Muscle of leg (tissue), 9 donors: ENCODE results near the gene CLRN3. TPM values are rescaled to one million over a fixed set of nuclear protein-coding genes. Genes with fewer than 3 reads are reported as not detected.

ENCODE experiments used
- polyA plus RNA-seq, 8 donors: library from polyadenylated mRNA; unstranded; fragments of 120-200 nt; gene quantifications; one replicate each; pipeline versions ENCODE4 v1.2.1 to v1.2.3, GENCODE V29; 2013; ENCODE audit warnings: inconsistent platforms in 1 of 8, low replicate concordance in 1 of 8; ENCODE audit not compliant: insufficient read length in 8 of 8, insufficient read depth in 1 of 8
- total RNA-seq: library from RNA; stranded (reverse); fragments of 120-200 nt; gene quantifications from one replicate; pipeline ENCODE4 v1.2.4, GENCODE V29; 2013

CLRN3 gene
- total and polyA plus RNA-seq, 9 donors = 0.09 to 4.4 (median 0.27) TPM; not detected in 2

Other genes starting within 250 kb of the CLRN3 start
- gene FOXI2, start 155.8 kb downstream of the CLRN3 start, total RNA-seq = 0.09 TPM
- under 1 TPM; 0.10 to 0.40 (median 0.19) TPM for gene FOXI2, start 155.8 kb downstream of the CLRN3 start, polyA plus RNA-seq
- gene PTPRE, start 14.2 kb upstream of the CLRN3 start, total RNA-seq = 5.5 TPM
- 1 to 10 TPM; 3.3 to 6.3 (median 4.4) TPM for gene PTPRE, start 14.2 kb upstream of the CLRN3 start, polyA plus RNA-seq
- gene MKI67, start 233.5 kb upstream of the CLRN3 start, total RNA-seq = 14.4 TPM
- gene MKI67, start 233.5 kb upstream of the CLRN3 start, polyA plus RNA-seq = 10 to 100 TPM; 22.9 to 52.3 (median 38.9) TPM